HG02798 (cell line): ENCODE measurements around the gene TBL2.
A peak's percentile ranks its signal among the peaks of the same experiment; 100 is the strongest.
"Not testable (repeated sequence)": the region's sequence is repeated elsewhere in the genome, so short reads cannot be mapped to it uniquely, and the experiment has no call there.

Experiments
- ATAC-seq: cut with Tn5 transposase; IDR thresholded peaks from one replicate; pipeline ENCODE4 v1.9.1; 2021; ENCODE audit warnings: mild to moderate bottlenecking; ENCODE audit not compliant: unreplicated experiment, poor library complexity

TBL2 gene

DNA sequence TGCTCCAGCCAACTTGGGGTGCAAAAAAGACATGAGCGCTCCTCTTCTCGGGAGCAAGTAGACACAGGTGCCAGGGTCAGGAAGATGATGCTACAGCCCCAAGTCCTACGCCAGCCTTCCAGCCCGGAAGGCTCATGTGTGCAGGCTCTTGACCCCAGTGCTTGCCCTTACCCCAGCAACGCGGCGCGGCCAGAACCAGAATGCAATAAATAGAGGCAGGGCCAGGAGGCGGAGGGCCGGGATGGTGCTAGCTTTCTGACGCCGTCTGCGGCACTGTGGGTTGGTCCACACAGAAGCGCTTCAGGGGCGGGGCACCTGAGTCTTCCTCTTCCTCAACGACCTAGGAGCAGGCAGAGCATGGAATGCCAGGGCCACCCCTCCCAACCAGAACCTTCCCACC, 41.3 kb downstream of the TBL2 start:
- no peak for ATAC-seq

DNA sequence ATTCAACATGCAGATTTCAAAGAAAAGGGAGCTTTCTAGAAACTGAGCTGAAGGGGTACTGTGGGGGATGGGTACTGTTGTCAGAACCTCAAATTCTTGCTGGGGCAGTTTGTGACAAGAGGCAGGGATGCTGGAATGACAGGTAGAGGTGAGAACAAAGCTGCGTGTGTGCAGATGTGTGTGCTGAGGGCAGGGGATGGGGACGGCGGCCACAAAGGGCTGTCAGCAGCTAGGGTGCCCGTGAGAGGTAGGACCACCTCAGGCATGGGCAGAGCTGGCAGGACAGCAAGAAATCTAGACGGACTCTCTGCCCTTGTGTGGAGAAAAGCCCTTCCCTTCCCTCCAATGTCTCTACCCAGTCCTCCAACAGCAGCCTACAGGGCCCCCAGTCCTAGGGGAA, 41.9 kb downstream of the TBL2 start:
- no peak for ATAC-seq

DNA sequence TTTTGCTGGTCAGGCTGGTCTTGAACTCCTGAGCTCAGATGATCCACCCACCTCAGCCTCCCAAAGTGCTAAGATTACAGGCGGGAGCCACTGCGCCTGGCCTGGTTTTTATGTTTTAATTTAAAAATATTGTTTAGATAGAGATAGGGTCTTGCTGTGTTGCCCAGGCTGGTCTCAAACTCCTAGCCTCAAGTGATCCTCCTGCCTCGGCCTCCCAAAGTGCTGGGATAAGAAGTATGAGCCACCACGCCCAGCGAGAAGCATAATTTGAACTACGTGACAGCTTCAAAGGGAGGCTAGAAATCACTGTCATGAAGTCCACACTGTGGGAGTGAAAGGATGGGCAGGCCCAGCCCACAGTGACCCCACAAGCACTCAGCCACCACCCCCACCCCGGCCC, 42.5 kb downstream of the TBL2 start:
- ATAC-seq, result not testable (repeated sequence)

DNA sequence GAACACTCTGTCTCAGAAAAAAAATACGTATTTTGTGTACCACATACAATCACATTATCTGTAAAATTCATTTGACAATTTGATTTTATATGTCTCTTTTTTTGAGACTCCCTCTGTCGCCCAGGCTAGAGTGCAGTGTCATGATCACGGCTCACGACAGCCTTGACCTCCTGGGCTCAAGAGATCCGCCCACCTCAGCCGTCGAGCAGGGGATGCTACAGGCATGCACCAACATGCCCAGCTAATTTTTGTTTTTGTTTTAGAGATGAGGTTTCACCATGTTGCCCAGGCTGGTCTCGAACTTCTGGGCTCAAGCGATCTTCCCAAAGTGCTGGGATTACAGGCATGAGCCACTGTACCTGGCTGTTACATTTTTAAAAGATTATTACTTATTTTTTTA, 44.6 kb downstream of the TBL2 start:
- no peak for ATAC-seq

DNA sequence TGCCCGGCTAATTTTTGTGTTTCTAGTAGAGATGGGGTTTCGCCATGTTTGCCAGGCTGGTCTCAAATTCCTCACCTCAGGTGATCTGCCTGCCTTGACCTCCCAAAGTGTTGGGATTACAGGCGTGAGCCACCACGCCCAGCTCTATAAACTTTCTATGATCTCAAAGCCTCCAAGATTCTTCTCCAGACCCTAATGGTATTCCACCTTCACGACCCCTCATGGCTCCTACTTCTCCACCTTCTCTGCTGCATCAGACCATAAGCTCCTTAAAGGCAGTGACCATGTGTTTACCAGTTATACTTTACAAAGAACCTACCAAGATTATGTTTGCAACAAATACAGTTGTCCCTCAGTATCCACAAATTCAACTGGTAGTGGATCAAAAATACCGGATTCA, 46.2 kb downstream of the TBL2 start:
- no peak for ATAC-seq

DNA sequence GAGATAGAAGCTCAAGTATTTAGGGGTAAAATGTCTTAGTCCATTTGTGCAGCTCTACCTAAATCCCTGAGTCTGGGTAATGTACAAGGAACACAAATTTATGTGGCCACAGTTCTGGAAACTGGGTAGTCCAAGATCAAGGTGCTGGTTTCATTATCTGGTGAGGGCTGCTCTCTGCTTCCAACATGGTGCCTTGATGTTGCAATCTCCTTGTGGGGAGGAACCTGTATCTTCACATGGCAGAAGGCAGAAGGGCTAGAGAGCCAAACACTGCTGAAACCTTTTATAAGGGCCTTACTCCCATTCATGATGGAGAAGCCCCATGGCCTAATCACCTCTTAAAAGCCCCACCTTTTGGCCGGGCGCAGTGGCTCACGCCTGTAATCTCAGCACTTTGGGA, 47.6 kb downstream of the TBL2 start:
- no peak for ATAC-seq

DNA sequence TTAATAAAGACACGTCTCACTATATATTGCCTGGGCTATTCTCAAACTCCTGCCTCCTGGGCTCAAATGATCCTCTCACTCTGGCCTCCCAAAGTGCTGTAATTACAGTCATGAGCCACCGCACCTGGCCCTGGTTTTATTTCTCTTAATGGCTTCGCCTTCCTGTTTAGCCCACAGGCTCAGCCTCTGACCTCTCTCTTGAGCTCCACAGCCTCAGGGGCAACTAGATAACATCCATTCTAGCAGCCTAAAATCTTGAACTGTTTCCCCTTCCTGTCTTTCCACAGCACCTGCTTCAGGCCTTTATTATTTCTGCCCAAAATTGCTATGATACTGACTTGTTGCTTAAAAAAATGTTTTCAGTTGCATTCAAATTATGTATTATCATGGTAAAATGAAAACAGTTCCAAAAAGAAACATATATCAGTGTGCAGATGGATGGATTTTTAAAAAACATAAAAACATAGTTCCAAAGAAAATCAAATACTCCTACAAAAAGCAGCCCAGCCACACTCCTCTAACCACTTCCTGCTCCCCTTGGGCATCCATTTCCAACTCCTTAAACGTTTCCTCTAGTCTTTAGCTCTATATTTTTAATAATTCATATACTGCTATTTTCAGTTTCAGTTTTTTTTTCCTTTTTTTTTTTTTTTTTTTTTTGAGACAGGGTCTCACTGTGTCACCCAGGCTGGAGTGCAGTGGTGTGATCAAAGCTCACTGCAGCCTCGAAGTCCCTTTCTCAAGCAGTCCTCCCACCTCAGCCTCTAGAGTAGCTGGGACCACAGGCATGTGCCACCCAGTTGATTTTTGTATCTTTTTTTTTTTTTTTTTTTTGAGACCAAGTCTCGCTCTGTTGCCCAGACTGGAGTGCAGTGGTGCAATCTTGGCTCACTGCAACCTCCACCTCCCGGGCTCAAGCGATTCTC, 51.2 kb downstream of the TBL2 start:
- ATAC-seq, result no peak

DNA sequence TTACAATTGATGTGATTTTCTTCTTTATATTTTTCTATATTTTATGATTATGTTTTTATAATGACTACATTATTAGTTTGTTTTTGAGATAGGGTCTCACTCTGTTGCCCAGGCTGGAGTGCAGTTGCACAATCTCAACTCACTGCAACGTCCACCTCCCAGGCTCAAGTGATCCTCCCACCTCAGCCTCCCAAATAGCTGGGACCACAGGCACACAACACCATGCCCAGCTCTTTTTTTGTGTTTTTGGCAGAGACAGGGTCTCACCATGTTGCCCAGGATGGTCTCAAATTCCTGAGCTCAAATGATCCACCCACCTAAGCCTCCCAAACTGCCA, 52.3 kb downstream of the TBL2 start:
- not testable (repeated sequence) for ATAC-seq

DNA sequence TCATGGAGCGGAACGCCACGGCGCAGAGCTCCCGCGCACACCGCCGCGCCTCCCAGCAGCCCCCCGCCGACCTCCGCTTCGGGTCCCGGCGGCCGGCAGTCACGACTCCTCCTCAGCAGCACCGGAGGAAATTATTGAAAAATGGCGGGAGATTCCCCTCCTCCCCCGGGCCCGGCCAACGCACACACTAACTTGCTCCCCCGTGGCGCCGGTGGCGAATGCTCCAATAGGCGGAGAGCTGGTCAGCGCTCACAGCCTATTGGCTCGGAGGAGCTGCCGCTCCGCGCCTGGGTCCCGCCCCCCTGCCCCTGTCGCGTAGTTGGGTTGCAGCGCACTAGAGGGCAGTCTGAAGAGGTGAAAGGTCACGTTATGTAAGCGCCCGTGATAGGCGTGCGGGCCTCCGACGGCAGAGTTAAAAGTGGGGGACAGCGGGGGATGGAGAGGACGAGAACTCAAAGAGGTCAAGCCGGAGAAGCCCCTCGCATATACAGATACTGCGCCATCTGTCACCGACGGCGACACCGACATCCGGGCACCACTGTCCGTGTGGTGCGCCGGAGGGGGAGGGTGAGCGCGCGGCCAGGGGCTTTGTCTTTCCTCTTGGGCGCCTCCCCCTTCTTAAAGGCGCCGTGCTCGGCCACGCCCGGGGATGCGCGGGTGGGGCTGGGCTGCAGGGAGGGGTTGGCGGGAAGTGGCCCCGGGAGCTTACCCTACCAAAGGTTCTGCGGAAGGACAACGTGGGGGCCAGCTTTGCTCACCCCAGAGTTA, 56.1 kb downstream of the TBL2 start, which contains the start of gene BAZ1B:
Gene BAZ1B, minus strand, starts transcription at position 189 of the 768 bp plus-strand sequence. CDS start 360 bp downstream, outside the sequence.
- ATAC-seq, result peak; percentile 87

DNA sequence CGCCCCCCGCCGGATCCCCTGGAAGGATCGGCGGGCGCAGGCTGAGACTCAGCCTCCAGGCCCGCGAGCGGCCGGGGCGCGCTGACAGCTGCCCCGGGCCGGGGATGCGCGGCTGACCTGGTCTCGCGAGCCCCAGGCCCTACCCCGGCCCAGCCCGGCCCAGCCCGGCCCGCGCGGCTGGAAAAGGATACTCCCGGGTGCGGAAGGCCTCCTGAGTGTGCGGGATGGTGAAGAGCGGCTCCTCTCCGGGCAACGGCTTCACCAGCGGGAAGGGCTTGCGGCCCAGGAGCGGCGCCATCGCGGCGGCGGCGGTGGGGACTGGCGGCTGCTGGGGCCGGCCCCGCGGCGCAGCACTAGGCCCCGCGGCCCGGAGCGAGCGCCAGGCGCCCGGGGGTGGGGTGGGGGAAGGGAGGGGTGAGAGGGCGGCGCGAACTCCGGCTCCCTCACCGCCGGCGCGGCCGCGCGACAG, 56.7 kb downstream of the TBL2 start:
- peak; percentile 50 for ATAC-seq

DNA sequence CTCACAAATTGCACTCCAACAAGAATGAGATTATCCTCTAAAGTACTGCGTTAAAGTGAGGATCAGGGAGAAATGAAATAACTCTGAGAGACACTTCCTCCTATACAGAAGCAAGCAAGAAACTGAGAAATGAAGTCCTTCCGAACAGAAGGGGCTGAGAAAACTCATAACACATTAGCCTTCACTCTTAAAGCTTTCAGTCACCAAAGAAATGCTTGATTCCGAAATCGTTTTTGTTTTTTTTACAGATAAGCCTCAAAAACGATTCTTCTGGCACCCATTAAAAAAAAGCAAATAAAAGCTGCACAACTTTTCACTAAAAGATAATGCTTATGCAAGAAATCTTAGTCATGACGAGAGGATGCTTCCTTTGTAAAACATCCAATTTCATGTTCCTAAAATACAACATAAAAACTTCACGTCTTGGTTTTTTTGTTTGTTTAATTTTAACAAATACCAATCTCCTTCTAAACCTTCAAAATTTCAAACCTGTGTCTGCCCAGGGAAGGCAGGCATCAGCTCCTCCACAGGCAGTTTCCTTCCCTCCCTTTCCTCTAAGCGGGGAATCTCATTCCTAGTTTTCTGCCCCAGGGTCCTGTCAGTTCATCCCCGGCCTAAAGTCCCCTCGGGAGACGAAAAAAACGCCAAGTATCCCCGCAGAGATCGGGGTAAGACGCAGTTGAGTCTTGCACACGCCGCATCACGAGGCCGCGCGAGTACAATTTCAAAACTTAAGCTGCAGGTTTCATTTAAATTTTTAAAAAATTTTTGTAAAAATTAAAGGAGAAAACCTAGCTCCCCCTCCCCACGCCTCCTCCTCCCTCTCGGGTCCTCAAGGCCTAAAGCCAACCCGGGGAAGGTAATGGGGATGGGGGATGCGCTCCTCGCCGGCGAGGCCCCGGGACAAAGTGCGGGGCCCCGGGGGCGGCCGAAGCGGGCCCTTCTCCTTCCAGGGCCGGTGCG, 57.4 kb downstream of the TBL2 start:
- peak; percentile 6 for ATAC-seq

DNA sequence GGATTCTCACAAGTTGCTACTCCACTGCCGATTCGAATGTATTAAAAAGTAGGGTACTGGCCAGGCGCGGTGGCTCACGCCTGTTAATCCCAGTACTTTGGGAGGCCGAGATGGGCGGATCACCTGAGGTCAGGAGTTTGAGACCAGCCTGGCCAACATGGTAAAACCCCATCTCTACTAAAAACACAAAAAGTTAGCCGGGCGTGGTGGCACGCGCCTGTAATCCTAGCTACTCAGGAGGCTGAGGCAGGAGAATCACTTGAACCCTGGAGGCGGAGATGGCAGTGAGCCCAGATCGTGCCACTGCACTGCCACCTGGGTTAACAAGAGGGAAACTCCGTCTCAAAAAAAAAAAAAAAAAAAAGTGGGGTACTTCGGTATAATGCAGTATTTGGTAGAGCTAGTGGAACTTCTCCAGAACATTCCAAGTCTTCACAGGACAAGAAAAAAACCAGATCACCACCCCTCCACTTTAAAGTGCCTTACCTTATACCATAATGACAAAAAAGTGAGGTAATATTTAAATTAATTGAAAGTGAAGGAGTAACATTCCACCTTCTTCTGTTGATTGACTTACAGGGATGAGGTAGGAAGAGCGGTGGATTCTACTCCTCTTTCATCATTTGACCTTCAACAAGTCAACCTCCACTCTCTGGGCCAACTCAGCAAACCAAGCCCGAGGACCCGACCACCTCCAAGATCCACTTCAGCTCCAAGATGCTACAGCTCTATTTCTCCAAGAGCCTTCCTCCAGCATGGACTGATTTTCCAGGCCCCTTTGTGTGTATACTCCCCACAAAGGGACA, 58.3 kb downstream of the TBL2 start:
- no peak for ATAC-seq

DNA sequence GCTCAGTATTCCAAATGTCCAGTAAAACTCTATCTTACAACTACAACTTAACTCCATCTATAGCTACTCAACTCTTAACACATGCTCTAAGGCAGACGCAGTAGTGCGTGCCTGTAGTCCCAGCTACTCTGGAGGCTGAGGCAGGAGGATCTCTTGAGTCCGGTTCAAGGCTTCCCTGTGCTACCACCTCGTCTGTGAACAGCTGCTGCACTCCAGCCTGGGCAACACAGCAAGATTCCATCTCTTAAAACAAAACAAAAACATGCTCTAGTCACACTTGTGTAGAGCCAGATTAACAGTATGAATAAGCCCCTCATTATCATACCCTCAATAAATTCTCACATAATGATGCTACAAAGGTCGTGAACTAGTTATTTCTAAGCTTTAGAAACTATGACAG, 59.9 kb downstream of the TBL2 start:
- no peak for ATAC-seq
